ENCODE results near the gene GIT1.

Gene GIT1

GRCh38 chr17:29616300-29617048 lies 27.0 kb upstream of the GIT1 start:
- in situ Hi-C loops (cut with HindIII; ENCODE audit: low sequenced_read_pairs): no loop called here

GRCh38 chr17:29615492-29616299 lies 26.2 kb upstream of the GIT1 start:
- in situ Hi-C loops (cut with HindIII; ENCODE audit: low sequenced_read_pairs): no loop called here

DNA sequence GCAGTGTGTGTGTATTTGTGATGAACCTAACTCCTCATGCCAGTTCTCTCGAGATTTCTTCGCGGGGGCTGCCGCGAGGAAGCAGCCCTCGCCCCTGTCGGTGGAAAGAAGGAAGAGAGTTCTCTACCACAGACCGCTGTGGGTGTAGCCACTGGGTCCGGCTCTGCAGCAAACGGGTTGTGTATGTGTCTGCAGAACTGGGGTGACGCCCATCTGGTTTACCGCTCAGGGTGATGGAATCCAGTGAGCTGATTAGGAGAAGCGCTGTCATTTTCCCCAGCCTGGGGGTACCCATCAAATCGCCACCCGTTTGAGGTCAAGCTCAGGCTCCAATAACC lies 25.6 kb upstream of the GIT1 start:
- in situ Hi-C loops (cut with HindIII; ENCODE audit: low sequenced_read_pairs): no loop called here

DNA sequence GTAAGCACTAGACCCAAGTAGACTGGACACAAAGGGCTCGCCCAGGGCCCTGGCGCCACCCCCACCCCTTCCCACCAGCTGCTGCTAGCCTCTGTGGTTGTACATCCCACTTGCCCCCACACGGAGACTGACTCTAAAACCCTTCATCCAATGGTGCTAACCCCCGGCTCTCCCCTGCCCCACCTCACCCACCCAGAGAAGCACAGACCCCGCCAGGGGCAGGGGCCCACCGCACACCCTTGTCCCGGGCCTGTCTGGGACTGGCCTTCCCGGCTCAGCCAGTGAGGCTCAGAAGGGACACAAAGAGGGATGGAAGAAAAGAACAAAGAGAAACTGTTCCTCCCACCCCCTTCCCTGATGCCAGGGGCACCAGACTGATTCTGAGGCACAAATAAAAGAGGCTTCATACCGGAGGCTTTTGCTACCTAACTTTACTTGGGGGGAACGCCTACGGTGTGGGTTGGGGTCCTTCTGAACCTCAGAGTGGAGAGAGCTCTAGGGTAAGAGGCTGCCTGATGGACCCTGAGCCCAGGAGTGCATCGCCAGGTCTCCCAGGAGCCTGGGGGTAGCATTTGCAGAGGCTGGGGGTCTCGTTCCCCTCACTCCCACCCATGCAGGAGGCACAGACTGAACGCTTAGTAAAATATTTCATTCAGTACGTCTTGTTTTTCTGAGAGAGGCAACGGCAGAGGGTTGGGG lies 25.1 kb upstream of the GIT1 start:
- in situ Hi-C loops (cut with HindIII; ENCODE audit: low sequenced_read_pairs): no loop called here

GRCh38 chr17:29613856-29614255 lies 24.4 kb upstream of the GIT1 start:
- in situ Hi-C loops (cut with HindIII; ENCODE audit: low sequenced_read_pairs): no loop called here

GRCh38 chr17:29613352-29613837 lies 23.9 kb upstream of the GIT1 start:
- in situ Hi-C loops (cut with HindIII; ENCODE audit: low sequenced_read_pairs): no loop called here

DNA sequence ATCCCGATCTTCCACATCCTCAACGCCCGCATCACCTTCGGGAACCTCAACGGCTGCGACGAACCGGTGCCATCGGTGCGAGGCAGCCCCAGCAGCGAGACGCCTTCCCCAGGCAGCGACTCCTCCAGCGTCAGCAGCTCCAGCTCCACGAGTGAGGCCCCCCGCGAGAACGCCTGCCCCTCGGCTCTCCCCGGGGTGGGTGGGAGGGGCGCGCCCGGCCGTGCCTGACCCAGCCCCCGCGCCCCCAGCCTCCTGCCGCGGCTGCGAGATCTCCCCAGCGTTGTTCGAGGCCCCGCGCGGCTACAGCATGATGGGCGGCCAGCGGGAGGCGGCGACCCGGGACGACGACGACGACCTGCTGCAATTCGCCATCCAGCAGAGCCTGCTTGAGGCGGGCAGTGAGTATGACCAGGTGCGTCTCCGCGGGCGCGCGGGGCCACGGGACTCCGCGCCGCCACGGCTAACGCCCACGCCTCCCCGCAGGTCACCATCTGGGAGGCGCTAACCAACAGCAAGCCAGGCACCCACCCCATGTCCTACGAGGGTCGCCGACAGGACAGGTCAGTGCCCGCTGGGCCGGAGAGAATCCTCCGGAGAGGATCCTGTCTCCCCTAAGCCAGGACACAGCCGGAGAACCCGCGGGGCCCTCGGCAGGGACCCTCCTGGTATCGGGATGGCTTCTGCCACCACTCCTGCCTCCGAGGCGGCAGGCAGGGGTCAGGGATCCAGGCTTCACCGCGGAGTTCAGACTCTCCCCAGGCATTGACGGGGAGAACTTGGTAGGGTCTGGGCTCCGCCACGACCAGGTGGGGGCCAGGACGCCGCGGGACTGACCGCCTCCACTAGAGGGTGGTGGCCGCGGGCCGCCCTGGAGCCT lies 23.2 kb upstream of the GIT1 start:
- in situ Hi-C loops (cut with HindIII; ENCODE audit: low sequenced_read_pairs): no loop called here

DNA sequence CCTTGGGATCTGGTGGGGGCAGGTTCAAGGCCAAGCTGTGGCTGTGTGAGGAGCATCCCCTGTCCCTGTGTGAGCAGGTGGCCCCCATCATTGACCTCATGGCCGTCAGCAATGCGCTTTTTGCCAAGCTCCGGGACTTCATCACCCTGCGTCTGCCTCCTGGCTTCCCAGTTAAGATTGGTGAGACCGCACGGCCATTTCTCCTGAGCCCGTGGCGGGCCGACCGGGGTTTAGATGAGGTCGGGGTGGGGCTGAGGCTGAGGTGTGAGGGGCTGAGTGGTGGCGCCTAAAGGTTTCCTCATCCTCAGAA lies 22.6 kb upstream of the GIT1 start:
- in situ Hi-C loops (cut with HindIII; ENCODE audit: low sequenced_read_pairs): no loop called here

GRCh38 chr17:29611351-29612093 lies 22.1 kb upstream of the GIT1 start:
- in situ Hi-C loops (cut with HindIII; ENCODE audit: low sequenced_read_pairs): no loop called here

DNA sequence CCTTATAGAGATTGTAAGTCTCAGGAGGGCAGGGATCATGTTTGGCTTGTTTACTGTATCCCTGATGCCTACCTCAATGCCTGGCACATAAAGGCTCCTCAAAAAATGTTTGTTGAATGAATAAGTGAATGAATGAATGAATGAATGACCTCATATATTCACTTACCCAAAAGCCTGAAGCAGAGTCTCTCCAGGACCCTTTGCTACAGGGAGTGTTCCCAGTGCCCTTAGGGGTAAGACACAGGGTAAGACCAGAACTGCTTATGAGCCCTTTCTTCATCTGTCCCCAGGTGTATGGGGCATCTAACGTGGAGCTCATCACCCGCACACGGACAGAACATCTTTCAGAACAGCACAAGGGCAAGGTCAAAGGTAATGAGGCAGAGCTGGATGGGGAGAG lies 20.9 kb upstream of the GIT1 start:
- in situ Hi-C loops (cut with HindIII; ENCODE audit: low sequenced_read_pairs): no loop called here

GRCh38 chr17:29608986-29609385 lies 19.5 kb upstream of the GIT1 start:
- in situ Hi-C loops (cut with HindIII; ENCODE audit: low sequenced_read_pairs): no loop called here

DNA sequence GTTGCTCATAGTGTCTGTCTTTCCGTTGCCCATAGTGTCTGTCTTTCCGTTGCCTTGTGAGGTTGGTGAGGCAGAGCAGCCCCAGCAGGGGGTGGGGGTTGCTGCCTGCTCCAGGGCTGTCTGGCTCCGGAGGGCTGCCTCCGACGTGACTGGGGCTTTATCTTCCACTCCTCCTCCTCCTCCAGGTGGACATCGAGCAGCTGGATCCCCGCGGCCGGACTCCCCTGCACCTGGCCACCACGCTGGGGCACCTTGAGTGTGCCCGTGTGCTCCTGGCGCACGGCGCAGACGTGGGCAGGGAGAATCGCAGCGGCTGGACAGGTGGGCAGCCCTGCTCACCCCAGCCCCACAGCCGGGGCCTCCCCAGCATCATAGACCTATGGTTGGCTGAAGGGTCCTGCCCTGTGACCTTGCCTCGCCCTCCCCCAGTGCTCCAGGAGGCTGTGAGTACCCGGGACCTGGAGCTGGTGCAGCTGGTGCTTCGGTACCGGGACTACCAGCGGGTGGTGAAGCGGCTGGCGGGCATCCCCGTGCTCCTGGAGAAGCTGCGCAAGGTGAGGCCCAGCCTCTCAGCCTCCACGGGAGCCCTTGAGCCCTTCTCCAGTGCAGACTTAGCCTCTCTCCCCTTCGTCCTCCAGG lies 18.2 kb upstream of the GIT1 start:
- in situ Hi-C loops (cut with HindIII; ENCODE audit: low sequenced_read_pairs): no loop called here

DNA sequence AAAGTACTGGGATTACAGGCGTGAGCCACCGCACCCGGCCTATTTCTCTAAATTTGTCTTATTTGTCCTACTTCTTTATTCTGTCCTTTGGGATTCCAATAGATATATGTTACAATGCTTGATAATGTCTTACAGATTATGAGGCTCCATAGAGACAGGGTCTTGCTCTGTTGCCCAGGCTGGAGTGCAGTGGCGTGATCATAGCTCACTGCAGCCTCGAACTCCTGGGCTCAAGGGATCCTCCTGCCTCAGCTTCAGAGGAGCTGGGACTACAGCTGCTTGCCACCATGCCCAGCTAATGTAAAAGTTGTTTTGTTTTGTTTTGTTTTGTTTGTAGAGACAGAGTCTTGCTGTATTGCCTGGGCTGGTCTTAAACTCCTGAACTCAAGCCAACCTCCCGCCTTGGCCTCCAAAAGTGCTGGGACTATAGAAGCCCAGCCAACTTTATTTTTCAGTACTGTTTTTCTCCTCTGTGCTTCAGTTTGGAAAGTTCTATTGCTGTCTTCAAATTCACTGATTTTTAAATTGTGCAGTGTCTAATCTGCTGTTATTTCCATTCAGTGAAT lies 13.7 kb upstream of the GIT1 start:
- in situ Hi-C loops (cut with HindIII; ENCODE audit: low sequenced_read_pairs): no loop called here

DNA sequence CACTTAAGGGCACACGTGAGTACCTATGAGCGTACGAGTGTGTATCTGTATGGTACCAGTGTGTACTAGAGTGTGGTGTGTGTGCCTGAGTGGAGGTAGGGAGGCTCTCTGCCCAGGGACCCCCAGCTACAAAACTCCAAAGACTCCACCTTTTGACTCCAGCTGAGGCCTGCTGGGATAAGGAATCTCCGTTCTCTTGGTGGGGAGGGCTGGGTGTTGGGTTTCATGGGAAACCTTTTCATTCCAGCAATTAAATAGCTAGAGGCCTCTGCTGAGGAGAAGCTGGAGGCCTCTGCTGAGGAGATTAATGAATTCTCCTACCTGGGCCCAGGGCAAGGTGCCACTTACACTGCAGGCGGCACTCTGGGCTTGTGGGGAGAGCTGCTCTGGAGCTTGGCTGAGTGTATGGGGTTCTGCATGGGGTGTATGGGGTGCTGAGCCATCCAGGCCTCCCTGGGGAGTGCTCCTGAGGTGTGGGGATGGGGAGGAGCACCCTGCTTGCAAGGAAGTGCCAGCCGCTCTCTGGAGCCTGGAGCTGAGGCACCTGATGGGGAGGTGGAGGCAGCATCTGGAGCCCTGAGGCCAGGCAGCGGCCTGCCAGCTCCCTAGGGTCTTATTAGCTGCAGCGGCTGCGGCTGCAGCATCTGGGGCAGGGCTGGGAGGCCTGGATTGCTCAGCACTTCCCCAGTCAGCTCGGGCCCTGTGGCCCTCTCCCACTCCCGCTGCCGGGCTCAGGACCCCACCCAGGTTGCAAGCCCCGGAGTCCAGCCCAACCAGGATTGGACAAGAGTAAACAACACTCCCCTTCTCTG lies 8.1 kb upstream of the GIT1 start:
- in situ Hi-C loops (cut with HindIII; ENCODE audit: low sequenced_read_pairs): no loop called here

DNA sequence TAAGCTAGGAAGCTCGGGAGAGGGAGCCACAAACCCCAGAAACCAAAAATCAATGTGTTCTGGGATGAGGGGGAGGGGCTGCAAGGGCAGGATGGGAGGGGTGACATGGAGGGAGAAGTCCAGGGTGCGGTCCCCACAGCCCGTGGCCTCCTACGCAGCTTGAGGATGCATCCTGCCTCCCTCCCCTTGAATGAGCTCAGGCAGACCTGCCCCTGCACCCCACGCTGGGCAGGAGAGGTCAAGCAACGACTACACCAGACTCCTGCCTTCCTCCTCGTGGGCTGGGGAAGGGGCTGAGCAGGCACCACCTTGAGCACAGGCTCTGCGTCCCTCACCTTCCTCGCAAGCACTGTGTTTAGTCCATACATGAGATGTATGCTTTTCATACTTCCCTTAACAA lies 7.4 kb upstream of the GIT1 start:
- in situ Hi-C loops (cut with HindIII; ENCODE audit: low sequenced_read_pairs): no loop called here

DNA sequence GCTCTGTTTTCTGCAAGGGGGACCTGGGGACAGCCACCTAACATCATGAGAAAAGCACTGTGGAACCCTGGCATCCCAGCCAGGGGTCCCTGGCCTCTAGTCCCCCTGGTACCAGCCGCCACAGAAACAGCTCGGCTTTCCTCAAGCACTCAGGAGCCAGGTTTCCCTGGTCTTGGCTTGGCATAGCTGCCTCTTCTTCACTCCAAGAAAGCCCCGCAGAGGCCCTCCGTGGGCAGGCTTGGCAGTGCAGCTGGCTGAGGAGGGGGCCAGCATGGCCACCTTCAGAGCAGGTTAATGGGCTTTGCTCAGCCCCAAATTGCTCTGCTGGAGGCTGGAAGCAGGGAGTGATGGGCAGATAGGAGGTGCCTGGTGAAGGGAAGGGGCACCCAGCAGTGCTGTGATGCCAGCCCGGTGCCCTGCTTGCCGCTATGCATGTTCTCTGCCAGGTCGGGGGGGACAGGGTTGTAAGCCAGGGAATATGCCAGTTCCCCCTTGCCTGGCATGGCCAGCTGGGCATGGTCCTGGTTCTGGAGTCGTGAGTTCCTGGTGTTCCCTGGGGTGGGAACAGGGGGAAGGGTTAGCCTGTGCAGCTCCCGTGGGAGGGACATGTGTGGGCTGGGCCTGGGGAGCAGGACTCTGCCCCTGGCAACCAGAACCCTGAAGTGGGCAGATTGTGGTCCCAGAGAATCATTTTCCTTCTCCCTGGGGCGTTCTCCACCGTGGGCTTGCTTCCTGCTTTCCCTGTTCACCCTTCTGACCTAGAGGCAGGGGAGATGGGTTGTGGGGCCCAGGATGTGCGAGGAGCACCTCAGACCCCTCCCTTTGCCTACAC lies 6.7 kb upstream of the GIT1 start:
- in situ Hi-C loops (cut with HindIII; ENCODE audit: low sequenced_read_pairs): no loop called here

DNA sequence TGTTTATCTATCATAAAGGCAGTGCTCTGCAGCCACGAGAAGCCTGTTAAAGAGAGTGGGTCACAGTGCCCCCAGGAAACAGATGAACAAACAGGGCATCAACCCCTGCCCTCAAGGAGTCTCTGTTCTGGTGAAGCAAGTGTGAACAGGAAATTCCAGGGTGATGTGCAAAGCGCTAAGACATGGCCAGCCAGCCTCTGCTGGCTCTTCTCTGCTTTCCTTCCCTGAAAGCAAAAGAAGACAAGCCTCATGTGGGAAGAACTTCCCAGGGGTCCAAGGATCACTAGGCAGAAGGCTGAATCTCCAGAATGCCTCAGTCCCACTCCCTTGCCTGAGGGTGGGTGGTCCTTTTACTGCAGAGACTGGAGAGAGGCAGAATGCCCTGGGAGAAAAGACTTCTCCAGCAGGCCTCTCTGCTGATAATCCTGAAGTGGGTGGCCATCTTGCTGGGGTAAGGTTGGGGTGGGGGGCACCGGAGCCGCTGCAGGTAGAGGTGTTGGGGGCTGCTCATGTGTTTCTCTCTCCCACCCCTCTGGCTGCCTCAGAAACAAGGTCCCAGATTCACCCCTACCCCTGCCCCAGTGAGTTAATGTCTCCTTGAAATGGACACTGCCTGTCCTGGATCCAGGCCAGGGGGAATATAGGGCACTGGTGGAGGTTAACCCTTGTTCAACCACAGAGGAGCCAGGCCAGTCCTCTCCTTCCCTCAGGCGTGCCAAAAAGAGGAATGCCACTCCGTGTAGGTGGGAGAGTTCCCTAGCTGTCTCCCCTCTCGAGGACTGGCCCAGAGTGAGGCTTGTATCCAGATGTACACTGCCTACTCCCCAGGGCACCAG lies 5.9 kb upstream of the GIT1 start:
- in situ Hi-C loops (cut with HindIII; ENCODE audit: low sequenced_read_pairs): no loop called here
